Measurements from ENCODE around the gene B3GAT1. TPM values are rescaled to one million over a fixed set of nuclear protein-coding genes. Genes with fewer than 3 reads are reported as not detected.

B3GAT1 gene
- total RNA-seq, 2 experiments from 2014 or later = 0.14 to 0.22 TPM

DNA sequence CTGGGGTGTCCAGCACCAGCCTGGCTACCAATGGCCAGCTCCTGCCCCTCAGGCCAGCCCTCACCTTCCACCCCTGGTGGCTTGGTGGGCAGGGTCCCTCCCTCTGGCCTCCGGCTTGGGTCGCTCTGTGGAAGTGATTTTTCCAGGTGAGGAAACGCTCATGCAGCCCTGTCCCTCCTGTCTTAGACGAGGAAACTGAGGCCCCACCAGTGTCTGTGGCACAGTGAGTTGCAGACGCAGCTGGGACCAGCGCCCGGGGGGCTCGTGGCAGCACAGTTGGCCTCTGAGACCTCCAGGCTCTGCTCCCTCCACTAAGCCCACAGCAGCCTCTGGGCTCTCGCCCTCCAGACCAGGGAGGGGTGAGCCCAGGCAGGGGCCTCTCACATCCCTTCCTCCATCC is 6.2 kb downstream of the B3GAT1 start:
- no peaks in the 10 kb centered on the region for H3K36me3 Mint-ChIP-seq (ENCODE audit: low read depth)

DNA sequence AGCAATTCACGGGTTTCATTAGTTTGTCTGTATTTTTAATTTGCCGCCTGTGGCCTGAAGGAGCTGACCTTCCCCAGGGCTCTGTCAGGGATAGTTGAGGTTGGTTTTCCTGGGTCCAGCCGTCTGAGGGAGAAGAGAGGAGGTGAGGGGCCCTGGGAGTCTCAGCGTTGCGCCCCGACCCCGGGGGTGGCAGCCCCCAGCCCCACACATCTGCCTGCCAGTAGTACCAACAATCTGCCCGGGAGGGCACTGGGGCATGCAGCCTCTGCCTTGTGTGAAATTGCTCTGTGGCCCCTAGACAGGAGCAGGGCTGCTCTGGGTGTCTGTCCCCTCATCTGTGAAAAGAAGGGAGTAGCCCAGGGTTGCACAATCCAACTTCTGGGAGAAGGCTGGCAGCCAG is 6.6 kb downstream of the B3GAT1 start:
- no peak overlapping the region for H3K4me3 ChIP-seq (ENCODE audit: low read length)
- no peak overlapping the region for H3K27ac ChIP-seq (ENCODE audit: low read depth in 1 of 2, low read length in 2 of 2)
- ATAC-seq (ENCODE audit: poor library complexity) = no peak
- no peak for DNase-seq
- H3K9me3 ChIP-seq (ENCODE audit: control insufficient read depth in 1 of 2, insufficient read depth in 1 of 2, low read length in 2 of 2) = peaks cover 0 to 18% of the 10 kb centered on the region in 2 experiments
- no peaks in the 10 kb centered on the region for H3K36me3 Mint-ChIP-seq (ENCODE audit: low read depth)
- no peak overlapping the region for H3K4me3 Mint-ChIP-seq
- H3K27me3 Mint-ChIP-seq = peaks cover 61% of the 10 kb centered on the region
- H3K27ac Mint-ChIP-seq = no peak overlapping the region
- H3K4me1 ChIP-seq (ENCODE audit: insufficient read depth, low read length) = peaks cover under 1% of the 10 kb centered on the region
- POLR2A ChIA-PET = no interaction called here
- intact Hi-C loops (cut with DNase I, micrococcal nuclease) = no loop called here
- TF ChIP-seq, protein P1, sequence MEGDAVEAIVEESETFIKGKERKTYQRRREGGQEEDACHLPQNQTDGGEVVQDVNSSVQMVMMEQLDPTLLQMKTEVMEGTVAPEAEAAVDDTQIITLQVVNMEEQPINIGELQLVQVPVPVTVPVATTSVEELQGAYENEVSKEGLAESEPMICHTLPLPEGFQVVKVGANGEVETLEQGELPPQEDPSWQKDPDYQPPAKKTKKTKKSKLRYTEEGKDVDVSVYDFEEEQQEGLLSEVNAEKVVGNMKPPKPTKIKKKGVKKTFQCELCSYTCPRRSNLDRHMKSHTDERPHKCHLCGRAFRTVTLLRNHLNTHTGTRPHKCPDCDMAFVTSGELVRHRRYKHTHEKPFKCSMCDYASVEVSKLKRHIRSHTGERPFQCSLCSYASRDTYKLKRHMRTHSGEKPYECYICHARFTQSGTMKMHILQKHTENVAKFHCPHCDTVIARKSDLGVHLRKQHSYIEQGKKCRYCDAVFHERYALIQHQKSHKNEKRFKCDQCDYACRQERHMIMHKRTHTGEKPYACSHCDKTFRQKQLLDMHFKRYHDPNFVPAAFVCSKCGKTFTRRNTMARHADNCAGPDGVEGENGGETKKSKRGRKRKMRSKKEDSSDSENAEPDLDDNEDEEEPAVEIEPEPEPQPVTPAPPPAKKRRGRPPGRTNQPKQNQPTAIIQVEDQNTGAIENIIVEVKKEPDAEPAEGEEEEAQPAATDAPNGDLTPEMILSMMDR (IDR thresholded peaks at IDR 0.05) = no peak
- H3K27me3 ChIP-seq (ENCODE audit: control insufficient read depth in 1 of 2, insufficient read depth in 2 of 2, low read length in 2 of 2) = peaks cover 26 to 40% of the 10 kb centered on the region in 2 experiments
- H3K36me3 ChIP-seq (ENCODE audit: insufficient read depth, low read length) = no peaks in the 10 kb centered on the region
- H3K4me1 Mint-ChIP-seq (ENCODE audit: low read depth) = peaks cover 9% of the 10 kb centered on the region
- CTCF ChIA-PET = no interaction called here
- H3K9me3 Mint-ChIP-seq = no peaks in the 10 kb centered on the region

More for the DNA sequence above, 6.2 kb downstream of the B3GAT1 start:
- Mint-ChIP-seq H3K27ac (no peak overlapping the region), H3K4me1 (ENCODE audit: low read depth) (peaks cover 13% of the 10 kb centered on the region), H3K27me3 (peaks cover 61% of the 10 kb centered on the region), H3K9me3 (no peaks in the 10 kb centered on the region), H3K4me3 (no peak overlapping the region)
- Histone ChIP-seq H3K27ac (ENCODE audit: low read depth in 1 of 2, low read length in 2 of 2) (no peak overlapping the region), H3K4me1 (ENCODE audit: insufficient read depth, low read length) (peaks cover 5% of the 10 kb centered on the region), H3K4me3 (ENCODE audit: low read length) (no peak overlapping the region), H3K36me3 (ENCODE audit: insufficient read depth, low read length) (no peaks in the 10 kb centered on the region), H3K27me3 (ENCODE audit: control insufficient read depth in 1 of 2, insufficient read depth in 2 of 2, low read length in 2 of 2) (peaks cover 30 to 44% of the 10 kb centered on the region in 2 experiments), H3K9me3 (ENCODE audit: control insufficient read depth in 1 of 2, insufficient read depth in 1 of 2, low read length in 2 of 2) (peaks cover 0 to 18% of the 10 kb centered on the region in 2 experiments)
- ChIA-PET POLR2A (no interaction called here), CTCF (no interaction called here)
- DNase-seq = no peak
- intact Hi-C loops (cut with DNase I, micrococcal nuclease) = no loop called here
- TF ChIP-seq, protein P1 (IDR thresholded peaks at IDR 0.05) = no peak
- no peak for ATAC-seq (ENCODE audit: poor library complexity)

DNA sequence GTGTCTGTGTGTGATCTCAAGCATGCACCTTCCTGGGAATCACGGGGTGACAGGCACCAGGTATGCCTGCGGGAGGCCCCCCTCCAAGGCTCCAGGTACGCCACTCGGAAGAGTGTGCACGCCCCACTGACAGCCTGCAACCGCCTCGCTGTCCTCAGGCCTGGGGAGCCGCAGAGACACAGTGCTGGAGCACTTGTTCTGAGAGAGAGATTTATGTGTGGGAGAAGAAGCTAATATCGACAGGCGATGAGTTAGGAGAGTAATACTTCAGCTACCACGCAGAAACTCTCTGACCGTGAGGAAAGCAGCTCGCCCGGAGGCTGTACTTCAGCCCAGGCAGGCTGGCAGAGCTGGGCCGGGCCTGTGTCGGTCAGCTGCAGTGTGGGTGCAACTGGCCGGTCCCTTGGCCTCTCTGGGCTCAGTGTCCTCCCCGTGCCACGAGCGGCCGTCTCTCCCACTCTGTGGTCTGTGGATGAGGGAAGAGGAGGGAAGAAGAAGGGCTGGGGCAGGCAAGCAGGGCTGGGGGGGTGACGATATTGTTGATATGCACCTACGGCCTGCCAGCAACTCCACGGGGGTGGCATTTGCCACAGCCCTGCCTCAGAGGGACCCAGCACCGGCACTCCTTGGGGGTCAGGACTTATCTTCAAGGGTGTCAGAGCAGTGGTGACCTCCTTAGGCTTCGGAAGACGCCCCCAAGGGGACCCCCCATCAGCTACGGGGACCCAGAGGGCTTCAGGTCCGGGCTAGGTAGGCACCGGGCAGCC is 7.3 kb downstream of the B3GAT1 start:
- CTCF ChIA-PET = no interaction called here
- Mint-ChIP-seq H3K9me3 (no peaks in the 10 kb centered on the region), H3K4me3 (no peak overlapping the region), H3K4me1 (ENCODE audit: low read depth) (peaks cover 2% of the 10 kb centered on the region), H3K27me3 (peaks cover 59% of the 10 kb centered on the region), H3K36me3 (ENCODE audit: low read depth) (no peaks in the 10 kb centered on the region), H3K27ac (no peak overlapping the region)
- Histone ChIP-seq H3K4me1 (ENCODE audit: insufficient read depth, low read length) (no peaks in the 10 kb centered on the region), H3K27me3 (ENCODE audit: control insufficient read depth in 1 of 2, insufficient read depth in 2 of 2, low read length in 2 of 2) (peaks cover 21 to 33% of the 10 kb centered on the region in 2 experiments), H3K4me3 (ENCODE audit: low read length) (no peak overlapping the region), H3K36me3 (ENCODE audit: insufficient read depth, low read length) (no peaks in the 10 kb centered on the region), H3K27ac (ENCODE audit: low read depth in 1 of 2, low read length in 2 of 2) (no peak overlapping the region), H3K9me3 (ENCODE audit: control insufficient read depth in 1 of 2, insufficient read depth in 1 of 2, low read length in 2 of 2) (peaks cover 0 to 18% of the 10 kb centered on the region in 2 experiments)
- POLR2A ChIA-PET = no interaction called here
- no peak for DNase-seq
- intact Hi-C loops (cut with DNase I, micrococcal nuclease) = no loop called here
- TF ChIP-seq, protein P1 (IDR thresholded peaks at IDR 0.05) = no peak
- ATAC-seq (ENCODE audit: poor library complexity) = no peak
